IPS-11a (cell line): ENCODE data around the gene BCKDHA.
"Not testable (repeated sequence)": the region's sequence is repeated elsewhere in the genome, so short reads cannot be mapped to it uniquely, and the experiment has no call there.

Experiments
- H3K4me3 ChIP-seq: one replicate; pipeline ENCODE4 v1.5.1; 2013; ENCODE audit warnings: low read depth, low read length, control low read depth

BCKDHA gene

DNA sequence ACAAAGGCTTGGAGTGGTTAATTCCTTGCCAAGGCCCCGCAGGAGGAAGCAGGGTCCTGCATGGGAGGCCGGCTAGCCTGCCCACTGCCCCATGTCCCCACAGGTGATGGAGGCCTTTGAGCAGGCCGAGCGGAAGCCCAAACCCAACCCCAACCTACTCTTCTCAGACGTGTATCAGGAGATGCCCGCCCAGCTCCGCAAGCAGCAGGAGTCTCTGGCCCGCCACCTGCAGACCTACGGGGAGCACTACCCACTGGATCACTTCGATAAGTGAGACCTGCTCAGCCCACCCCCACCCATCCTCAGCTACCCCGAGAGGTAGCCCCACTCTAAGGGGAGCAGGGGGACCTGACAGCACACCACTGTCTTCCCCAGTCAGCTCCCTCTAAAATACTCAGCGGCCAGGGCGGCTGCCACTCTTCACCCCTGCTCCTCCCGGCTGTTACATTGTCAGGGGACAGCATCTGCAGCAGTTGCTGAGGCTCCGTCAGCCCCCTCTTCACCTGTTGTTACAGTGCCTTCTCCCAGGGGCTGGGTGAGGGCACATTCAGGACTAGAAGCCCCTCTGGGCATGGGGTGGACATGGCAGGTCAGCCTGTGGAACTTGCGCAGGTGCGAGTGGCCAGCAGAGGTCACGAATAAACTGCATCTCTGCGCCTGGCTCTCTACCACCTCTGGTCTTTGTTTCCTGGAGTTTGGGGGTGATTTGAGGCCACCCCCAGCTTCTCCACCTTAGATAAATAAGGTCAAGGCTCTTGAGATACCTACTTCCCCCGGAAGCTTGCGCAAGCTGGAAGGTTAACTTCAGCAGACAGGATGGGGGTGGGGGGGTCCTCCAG, 26.9 kb downstream of the BCKDHA start:
- H3K4me3 ChIP-seq = no peak overlapping the region

DNA sequence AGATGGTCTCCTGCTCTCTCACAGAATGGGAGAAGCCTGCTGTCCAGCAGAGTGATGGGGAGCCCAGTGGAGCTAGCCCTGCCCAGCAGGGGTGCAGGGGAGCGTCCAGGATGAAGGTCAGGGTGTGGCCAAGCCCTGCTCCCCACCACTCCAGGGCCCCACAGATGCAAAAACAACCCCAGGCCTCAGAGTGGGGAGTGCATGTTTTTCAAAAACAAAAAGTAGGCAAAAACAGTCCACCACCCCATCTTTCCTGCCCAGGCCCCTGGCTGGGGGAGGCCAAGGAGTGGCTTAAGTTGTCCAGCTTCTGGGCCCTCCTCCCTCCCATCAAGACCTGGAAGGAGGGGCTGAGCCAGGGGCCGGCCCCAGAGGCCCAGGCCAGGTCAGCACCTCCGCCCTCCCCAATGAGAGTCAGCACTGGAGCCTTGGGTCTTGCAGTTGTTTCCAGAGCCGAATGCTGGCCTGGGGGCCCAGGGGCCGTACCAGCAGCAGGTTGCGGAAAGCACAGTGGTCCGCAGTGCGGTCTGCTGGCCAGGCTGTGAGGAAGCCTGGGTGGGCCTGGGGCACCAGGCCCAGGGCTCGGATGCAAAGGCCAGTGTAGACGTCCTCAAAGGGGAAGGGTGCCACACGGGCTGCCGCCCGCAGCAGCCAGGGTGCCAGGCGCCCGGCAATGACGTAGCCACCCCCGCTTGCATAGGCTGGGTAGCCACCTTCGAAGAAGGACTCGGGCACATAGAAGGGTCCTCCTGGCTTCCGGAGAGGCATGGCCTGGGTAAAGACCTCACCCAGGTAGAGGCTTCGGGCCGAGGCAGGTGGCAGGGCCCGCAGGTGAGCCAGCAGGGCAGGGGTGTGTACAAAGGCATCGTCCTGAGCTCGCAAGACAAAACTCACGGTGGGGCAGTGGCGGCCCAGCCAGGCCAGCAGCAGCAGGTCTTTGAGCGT, 27.8 kb downstream of the BCKDHA start:
- H3K4me3 ChIP-seq = no peak overlapping the region

DNA sequence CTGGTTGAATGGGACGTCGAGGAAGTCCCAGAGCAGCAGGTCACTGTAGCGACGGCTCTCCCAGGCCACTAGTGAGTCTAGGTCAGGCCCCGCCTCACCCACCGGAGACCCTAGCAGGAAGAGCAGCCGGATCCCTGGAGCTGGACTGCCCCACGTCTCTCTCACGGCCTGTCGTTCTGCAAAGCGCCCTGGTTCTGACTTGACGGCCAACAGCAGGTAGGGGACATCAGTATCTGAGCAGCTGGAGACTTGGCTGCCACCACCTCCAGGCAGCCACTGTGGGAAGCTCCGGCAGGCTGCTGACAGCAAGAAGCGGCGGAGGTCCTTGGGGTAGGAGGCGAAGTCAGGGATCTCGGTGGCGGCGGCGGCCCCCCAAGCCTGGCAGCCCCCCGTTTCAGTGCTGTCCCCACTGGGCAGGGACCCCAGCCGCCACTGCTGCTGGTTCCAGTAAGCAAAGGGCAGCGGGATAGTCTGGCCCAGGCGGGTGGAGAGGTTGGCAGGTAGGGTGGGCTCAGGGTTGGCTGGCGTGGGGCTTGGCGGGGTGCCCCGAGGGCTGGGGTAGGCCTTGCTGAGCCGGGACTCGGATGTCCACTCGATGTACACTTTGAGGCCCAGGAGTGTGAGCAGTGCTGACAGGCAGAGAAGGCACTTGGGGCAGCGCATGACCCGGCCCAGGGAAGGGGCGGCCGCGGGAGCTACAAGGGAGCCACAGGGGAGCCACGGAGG, 28.7 kb downstream of the BCKDHA start:
- no peak overlapping the region for H3K4me3 ChIP-seq

DNA sequence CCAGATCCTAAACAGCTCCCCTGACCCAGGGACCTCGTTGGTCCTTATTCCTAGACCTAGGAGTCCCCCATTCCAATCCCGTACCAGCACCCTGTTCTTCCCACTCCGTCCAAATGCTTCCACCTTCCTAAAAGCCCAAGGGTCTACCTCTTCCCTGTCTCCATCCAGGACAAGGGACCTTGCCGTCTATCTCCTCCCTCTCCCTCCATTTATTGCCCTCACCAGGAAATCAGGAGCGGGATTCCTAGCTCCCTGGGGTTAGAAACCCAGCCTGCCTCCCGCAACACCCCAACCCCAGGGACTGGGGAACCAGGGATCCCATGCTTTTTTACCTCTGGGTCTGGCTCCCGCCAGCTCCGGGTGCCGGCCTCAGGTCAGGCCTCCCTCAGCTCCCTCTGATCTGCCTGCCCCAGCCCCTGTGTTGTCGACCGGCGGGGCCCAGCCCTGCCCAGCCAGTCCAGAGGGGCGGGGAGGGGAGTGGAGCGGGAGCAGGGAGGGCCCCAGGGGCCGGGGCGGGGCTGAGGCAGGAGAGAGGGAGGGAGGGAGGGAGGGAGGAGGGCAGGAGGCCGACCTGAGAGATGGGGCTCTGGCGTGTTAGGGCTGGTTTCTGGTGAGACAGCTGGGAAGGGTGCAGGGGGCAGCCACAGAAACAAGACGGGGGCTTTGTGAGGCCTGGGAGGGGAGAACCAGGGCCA, 29.5 kb downstream of the BCKDHA start, which contains the start of gene B3GNT8:
Gene B3GNT8 (minus strand): TSS at position 423 of the 695 bp plus-strand sequence. CDS start 596 bp downstream, outside the sequence.
- peak within 1 kb of the TSS; percentile 50 for H3K4me3 ChIP-seq

DNA sequence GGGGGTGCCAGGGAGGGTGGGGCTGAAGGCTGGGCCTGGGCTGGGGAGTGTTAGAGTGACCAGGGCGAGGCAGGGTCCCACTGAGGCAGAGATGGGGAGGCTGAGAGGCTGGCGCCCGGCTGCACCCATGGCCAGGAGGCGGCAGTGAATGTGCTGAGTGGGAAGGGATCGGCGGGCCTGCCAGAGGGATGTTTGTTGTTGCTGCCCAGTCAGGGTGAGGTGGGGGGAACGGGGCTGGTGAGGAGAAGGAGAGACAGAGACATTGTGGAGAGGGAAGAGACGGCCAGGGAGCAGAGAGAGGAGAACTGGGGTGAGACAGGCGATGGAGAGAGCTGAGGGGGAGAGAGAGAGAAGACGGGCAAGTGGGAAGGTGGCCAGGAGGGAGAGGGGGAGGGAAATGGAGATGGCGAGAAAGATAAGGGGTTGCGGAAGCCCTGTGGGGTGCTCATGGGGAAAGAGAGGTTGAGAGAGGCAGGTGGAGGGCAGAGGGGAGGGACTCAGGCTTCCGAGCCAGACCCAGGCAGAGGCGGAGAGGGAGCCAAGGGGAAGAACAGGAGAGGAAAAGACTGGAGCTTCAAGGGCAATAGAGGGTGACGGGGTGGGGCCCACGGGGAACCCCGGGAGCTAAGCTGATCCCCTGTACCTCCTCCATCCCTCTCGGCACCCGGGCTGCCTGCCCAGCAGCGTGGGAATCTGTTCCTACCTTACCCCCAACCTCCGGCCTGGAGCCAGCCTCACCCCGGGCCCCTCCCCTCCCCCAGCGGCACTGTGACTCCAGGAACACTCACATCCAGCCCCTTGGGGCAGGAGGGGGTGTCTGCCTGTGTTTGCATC, 30.2 kb downstream of the BCKDHA start:
- H3K4me3 ChIP-seq = peak overlapping the region; percentile 50

DNA sequence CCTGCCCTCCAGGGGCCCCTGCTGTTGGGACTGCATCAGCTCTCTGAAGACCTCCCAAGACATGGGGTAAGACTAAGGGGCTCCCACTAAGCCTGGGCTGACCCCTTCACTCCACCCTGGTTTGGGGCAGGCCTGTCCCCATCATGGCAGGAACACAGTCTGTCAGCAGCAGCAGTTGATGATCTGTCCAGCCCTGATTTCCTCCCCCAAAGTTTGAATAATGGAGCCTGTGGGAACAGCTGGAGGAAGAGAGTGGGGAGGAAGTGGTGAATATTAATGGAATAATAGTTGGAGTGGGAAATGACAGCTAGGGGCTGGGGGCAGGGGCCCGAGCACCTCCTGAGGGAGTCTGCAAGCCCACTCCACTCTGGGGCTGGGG, 30.9 kb downstream of the BCKDHA start:
- H3K4me3 ChIP-seq = peak overlapping the region; percentile 50

DNA sequence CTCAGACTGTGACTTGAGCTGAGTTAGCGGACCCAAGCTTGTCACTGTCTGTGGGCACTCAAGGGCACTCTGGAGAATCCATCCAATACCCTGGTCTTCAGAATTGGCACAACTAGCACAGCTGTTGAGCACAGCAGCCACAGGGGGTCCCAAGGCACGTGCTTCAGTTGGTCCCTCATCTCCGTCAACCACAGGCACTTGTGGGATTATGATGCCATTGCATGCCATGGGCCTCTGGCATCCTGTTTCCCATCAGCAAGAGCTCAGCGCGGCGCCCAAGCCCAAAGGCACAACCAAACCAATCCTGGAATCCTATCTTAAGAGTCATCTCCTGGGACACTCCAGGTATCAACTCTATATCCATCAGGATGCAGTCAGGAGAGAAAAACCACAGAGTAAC, 33.3 kb downstream of the BCKDHA start:
- no peak overlapping the region for H3K4me3 ChIP-seq

DNA sequence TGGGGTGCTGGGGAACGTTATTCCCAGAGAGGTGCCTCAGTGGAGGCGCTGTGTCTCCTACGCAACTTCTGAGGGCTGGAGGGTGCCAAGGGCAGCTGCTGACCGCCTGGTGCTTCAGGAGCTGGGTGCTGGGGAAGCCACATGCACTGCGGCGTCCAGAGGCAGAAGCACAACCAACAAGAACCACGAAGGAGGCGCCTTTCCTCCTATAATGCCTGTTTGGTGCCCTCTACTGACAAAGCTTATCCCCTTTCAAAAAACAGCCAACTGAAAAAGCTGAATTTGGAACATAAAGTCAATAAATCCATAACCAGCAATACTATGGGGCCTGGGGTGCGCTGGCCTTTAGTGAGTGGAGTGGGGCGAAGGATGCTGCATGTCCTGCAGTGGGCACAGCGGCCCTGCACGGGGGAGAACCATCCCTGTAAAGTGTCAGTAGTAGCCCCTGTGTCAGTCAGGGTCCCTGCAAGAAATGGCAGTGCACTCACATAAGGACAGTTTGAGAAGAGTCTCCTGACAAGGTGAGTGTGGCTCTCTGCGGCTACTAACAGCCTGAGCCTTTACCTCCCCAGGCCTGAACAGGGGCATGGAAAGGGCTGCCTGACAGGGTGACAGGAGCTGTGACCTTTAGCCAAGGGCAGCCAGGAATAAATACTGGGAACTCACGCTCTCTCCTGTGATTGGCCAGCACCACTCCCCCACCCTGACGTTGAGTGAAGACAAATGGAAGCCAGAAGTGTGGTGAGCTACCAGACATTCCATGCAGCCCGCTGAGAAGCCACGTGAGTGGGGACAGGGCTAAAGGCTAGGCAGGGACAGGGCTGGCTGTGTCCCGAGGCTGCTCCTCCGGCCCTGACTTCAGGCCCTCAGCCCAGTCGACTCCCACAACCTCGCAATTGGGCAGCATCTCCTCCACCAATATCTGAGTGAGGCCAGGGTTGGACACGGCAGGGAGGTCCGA, 34.1 kb downstream of the BCKDHA start:
- no peak overlapping the region for H3K4me3 ChIP-seq

DNA sequence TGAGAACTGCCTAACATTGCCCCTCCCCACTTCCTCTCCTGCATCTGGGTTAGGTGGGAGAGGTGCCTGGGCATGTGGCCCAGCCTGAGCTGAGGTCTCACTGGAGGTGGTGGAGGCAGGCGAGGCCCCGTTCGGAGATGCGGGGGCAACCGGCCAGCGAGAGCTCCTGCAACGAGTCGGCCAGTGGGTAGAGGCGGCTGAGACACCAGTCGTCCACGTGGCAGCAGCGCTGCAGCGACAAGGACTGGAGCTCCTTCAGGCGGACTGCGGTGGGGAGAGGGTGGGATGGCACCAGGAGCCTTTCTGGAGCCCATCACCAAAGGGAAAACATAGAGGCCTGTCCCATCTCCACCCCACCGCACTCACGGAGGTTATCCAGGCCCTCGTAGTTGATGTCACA, 35.6 kb downstream of the BCKDHA start:
- H3K4me3 ChIP-seq = no peak overlapping the region

DNA sequence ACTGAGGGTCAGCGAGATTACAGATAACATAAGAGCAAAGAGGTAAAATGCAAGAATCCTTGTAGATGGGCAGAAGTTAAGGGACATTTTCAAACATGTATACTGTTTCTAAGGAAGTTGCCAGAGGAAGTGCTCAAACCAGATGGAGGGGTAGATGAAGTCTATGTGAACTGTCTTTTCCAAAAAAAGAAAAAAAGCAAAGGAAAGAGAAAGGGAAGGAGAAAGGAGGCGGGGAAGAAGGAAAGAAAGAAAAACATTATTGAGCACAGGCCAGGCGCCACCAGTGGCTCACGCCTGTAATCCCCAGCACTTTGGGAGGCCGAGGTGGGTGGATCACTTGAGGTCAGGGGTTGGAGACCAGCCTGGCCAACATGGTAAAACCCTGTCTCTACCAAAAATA, 36.8 kb downstream of the BCKDHA start:
- H3K4me3 ChIP-seq = no peak overlapping the region

DNA sequence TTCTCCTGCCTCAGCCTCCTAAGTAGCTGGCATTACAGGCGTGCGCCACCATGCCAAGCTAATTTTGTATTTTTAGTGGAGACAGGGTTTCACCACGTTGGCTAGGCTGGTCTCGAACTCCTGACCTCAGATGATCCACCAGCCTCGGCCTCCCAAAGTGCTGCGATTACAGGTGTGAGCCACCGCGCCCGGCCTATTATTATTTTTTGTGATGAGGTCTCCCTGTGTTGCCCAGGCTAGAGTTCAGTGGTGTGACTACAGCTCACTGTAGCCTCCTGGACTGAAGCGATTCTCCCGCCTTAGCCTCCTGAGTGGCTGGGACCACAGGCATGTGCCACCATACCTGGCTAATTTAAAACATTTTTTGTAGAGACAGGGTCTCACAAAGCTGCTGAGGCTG, 37.8 kb downstream of the BCKDHA start:
- not testable (repeated sequence) for H3K4me3 ChIP-seq

DNA sequence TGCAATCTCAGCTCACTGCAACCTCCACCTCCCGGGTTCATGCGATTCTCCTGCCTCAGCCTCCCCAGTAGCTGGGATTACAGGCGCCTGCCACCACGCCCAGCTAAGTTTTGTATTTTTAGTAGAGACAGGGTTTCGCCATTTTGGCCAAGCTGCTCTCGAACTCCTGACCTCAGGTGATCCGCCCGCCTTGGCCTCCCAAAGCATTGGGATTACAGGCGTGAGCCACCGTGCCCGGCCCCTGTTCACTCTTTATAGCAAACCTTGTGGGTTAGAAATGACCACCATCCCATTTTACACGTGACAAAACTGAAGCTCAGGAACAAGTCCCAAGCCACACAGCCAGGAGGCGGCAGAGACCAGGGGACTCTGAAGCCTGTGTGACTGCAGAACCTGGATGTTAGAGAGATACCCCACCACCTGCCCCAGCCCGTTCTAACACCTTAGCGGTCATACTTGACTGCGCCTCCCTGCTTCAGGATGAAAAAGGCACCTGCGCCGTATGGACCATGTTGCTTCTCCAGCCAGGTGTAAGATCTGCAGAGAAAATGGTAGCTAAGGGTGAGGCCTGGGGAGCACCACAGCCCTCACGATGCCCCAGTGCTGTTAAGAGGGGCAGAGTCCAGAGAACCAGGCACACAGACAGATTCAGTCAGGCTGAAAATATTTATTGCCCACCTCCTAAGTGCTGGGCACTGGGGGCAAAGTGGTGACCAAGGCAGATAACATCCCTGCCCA, 38.5 kb downstream of the BCKDHA start:
- H3K4me3 ChIP-seq = no peak overlapping the region

DNA sequence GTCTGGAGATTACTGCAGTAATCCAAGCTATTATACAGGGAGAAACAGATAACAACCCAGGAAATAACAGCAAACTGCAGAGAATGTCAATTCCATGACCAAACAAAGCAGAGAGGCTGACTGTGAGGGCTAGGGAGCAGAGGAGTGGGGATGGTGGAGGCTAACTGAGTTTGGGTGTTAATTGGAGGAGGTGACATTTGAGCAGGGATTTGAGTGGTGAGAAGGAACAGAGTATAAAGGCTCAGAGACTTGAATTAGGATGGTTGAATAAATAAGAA, 39.0 kb downstream of the BCKDHA start:
- H3K4me3 ChIP-seq = no peak overlapping the region

DNA sequence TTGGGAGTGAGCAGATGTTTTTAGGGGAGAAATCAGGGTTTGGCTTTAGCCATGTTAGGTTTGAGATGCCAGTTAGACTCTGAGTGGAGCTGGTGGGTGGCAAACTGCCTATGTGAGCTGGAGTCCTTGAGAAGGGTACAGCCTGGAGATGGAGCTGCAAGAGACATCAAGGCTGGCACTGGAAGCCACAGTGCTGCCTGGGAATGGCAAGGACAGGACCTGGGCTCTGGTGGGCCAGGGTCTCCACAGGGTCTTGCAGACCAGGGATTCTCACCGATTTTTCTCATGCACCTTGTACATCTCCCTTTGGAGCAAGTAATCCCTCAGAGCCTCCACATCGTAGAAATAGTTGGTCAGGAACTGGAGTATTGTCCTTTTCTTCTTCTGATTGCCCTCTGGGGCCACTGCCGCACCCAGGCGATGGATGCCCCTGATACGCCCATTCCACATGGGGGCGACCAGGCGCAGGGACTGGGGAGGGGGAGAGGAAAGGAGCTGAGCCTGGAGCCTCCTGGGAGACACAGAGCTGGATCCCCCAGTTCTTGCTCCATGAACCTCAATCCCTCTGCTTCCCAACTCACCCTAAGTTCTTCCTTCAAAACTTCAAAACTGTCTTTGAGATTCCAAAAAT, 40.4 kb downstream of the BCKDHA start:
- no peak overlapping the region for H3K4me3 ChIP-seq

DNA sequence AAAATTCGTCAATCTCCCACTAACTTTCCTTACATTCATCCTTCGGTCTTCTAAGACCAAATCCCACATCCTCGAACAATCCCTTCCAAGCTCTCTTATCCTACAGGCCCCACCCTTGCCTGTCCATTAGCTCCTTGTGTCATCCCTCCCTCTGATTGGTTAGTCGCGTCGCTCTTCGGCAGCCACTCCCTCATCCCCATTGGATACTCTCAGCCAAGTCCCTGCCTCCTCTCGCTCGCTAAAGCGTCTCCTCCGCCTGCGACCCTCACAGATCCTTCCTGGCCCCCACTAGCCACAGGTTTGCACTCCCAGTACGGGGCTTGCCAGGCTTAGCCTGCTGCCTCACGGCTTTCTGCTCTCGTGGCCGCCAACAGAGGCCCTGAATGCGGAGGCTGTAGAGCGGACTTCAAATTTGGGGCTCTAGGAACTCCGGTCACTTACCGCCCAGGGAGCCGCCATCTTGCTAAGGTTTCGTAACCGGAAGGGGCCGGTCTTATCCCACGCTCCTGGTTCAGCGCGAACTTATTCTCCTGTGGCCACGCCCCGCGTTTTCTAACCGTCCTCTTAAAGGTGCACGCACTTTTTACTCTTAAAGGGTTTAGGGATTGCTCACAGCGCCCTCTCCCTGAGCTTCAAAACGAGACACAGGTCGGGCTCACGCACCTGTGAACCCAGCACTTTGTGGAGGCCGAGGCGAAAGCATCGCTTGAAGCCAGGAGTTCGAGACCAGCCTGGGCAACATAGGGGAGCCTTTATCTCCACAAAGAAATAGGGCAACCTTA, 42.0 kb downstream of the BCKDHA start, which contains the start of gene DMAC2:
Gene DMAC2 (minus strand): TSS at position 472 of the 782 bp plus-strand sequence. CDS start 13 bp downstream, at position 459.
- peak within 1 kb of the TSS; percentile 91 for H3K4me3 ChIP-seq

DNA sequence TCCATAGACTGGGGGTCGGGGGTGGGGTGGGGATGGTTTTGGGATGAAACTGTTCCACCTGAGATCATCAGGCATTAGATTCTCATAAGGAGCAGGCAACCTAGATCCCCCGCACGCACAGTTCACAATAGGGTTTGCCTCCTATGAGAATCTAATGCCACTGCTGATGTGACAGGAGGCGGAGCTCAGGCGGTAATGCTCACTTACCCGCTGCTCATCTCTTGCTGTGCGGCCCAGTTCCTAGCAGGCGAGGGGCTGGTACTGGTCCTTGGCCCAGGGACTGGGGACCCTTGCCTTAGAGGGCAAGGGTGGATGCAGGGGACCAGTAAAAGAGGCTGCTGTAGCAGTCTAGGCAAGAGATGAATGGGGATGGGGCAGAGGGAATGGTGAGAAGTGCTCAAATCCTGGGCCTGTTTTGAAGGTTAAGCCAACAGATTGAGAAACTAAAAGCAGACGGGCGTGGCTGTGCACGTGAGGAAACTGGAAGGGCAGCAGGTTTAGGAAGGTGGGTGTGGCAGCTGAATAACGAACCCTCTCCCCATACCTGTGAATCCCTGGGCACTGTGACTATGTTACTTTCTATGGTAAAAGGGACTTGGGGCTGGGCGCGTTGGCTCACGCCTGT, 43.8 kb downstream of the BCKDHA start:
- H3K4me3 ChIP-seq = no peak overlapping the region
